GM10847 (cell line): ENCODE results near the gene TRPV3.

ENCODE experiments used
- POLR2A ChIP-seq: IDR thresholded peaks from 2 replicates; pipeline ENCODE4 v1.6.1; 2011; ENCODE audit not compliant: insufficient read length; ENCODE audit errors: extremely low read depth

The TRPV3 gene

DNA sequence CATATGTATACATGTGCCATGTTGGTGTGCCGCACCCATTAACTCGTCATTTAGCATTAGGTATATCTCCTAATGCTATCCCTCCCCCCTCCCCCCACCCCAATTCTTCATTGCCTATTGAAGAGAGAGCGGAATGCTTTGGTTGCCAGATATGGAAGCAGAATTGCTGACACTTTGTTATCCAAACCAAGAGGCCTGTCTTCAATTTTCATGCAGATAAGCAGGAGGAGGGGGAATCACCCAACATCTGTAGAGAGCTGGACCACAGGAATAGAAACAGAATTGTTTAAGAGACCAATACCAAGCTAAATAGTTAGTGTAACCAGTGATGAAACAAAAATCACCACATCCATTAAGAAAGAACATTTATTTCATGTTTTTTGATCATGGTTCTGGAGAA is 74.8 kb downstream of the TRPV3 start:
- TF ChIP-seq POLR2A, result no peak

DNA sequence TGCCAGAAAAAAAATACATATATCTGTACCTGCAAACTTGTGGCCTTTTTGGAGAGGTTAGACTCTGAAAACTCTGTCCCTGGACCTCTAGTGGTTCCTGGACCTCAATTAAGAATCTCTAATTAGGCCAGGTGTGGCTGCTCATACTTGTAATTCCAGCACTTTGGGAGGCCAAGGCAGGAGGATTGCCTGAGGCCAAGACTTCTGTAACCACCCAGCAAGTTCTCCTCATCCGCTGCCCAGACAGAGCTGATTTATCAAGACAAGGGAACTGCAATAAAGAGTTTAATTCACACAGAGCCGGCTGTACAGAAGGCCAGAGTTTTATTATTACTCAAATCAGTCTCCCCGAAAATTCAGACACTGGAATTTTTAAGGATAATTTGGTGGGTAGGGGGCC is 77.6 kb downstream of the TRPV3 start:
- no peak for TF ChIP-seq POLR2A

DNA sequence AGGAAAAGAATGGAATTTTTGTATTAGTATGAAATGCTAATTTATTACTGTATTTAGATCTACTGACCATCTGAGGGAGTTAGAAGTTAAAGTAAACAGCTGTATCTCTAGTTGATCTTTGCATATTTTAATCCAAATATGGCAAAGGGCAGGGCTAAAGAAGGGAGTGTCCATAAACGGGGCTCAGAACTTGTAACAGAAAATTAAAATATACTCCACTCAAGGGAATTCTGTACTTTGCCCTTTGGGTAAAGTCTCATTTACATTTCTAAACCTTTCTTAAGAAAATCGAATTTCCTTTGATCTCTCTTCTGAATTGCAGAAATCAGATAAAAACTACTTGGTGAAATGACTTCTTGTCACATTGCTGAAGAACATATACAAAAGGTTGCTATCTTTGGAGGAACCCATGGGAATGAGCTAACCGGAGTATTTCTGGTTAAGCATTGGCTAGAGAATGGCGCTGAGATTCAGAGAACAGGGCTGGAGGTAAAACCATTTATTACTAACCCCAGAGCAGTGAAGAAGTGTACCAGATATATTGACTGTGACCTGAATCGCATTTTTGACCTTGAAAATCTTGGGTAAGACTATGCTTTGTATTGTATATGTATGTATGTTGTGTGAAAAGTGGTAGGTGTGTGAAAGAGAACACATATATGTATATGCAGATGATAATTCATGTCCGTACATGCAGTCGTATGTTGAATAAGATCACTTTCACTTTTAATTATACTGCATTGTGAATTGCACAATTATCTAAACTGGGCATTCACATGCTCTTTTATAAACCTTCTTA is 81.6 kb downstream of the TRPV3 start, which contains the start of gene ASPA:
ASPA (plus strand) TSS at position 186 of the 799 bp plus-strand sequence; CDS start at position 349, 163 bp downstream.
- TF ChIP-seq POLR2A, result no peak

DNA sequence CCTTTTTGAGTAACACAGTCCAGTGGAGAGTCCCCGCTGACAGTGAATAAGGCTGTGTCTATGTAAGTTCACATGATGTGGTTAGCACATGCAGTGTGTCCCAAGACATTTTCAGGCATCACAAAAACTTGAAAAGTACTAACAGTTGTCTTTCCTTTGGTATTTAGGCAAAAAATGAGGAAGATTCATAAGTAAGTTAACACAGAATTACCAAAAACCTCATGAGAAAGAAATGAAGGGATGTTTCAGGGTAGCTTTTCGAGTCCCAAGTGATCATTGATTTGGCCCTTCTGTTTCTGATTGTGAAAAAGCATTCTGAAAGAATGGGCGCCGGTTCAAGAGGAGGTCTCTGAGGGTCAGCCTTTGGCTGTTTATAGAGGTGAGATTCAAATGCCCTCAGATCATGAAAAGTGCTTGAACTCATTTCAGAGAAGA is 82.3 kb downstream of the TRPV3 start:
- no peak for TF ChIP-seq POLR2A

DNA sequence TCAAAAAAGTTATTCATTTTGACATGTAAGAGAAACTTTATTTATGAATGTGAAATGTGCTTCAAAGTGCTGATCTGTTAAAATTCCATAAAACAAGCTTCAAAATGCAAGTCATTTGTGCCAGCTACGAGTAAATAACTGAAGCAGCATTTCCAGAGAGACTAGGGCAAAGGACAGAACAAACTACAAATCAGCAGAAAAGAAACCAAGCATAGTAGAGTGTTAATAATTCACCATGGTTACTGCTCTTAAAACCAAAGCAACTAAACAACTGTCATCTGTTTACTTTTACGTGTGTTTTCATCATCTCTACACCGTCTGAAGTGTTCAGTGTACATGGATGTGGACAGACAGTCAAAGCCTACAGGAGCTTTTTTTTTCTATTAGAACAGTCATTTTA is 83.4 kb downstream of the TRPV3 start:
- TF ChIP-seq POLR2A, result no peak

DNA sequence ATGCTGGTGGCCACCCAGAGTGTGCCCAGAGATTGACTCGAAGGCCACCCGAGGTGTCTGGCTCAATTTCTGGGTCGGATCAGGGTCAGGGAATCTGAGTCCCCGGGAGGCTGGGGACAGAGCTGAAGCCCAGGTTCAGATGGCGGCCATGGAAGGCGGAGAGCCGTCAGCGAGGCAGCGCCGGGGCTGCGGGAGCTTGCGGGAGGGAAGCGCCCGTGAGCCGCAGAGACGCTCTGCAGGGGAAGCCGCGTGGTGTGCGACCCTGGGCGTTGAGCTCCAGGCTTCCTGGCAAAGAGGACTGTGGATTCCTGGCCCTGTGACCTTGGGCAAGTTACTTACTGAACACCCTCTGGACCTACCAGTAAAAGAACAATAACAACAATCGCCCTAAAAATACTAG is 85.5 kb downstream of the TRPV3 start:
- no peak for TF ChIP-seq POLR2A

DNA sequence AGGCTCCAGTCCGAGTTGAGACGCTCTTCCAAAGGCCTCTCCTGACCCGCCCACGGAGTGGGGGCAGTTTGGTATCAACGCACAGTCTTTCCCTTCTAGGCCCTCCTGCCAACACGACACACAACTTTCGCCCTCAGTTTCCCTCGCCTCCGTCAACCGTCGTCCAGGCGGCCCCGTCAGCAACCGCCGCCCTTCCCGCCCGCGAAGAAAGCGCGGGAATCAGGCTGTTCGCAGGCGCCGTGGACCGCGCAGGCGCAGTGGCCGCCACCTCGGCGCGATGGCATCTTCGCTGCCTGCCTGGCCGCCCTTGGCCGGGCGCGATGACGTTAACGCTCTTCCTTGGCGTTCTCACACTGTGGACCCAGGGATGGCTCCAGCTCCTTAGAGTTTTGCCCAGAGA is 86.0 kb downstream of the TRPV3 start, which contains the start of gene SPATA22:
SPATA22 (minus strand) TSS at position 221 of the 400 bp plus-strand sequence. CDS start 2,494 bp downstream, outside the sequence.
- TF ChIP-seq POLR2A, result no peak

DNA sequence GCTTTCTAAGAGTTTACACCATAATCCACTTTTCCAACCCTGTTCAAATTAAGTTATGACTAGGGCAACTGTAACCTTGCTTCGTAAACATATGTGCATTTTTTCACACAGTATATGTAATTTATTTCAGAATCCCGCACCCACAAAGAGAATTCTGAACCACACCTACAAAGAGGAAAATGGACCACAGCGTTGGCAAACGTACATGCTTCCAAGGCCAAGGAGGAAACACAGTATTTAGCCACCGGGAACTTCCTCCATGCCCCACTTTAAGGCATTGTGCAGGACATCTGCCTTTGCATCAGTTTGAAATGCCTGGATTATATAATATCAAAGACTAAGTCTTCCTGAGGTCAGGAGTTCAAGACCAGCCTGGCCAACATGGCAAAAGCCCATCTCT is 88.1 kb downstream of the TRPV3 start:
- no peak for TF ChIP-seq POLR2A
